Karpas-422 (cell line): ENCODE measurements around the gene PQBP1. TPM values are rescaled to one million over a fixed set of nuclear protein-coding genes. Genes with fewer than 3 reads are reported as not detected.

ENCODE experiments used
- DNase-seq: peaks from one replicate; pipeline ENCODE4 v3.0.0-alpha.2; 2015
- H2AFZ ChIP-seq: fragments of 200-600 bp; sonication (generic); 2 replicates; pipeline ENCODE4 v1.6.1; 2014; ENCODE audit warnings: antibody characterized with exemption, low read length, mixed read lengths
- H3K27ac ChIP-seq: fragments of 200-600 bp; sonication (generic); 2 replicates; pipeline ENCODE4 v1.5.1; 2014; ENCODE audit warnings: mild to moderate bottlenecking, low read length, moderate library complexity
- H3K27me3 ChIP-seq: fragments of 200-600 bp; sonication (generic); 2 replicates; pipeline ENCODE4 v1.6.1; 2014; ENCODE audit warnings: low read length, mixed read lengths
- H3K36me3 ChIP-seq: fragments of 200-600 bp; sonication (generic); 2 replicates; pipeline ENCODE4 v1.6.1; 2014; ENCODE audit warnings: low read length, mixed read lengths; ENCODE audit not compliant: insufficient read depth
- H3K4me1 ChIP-seq: fragments of 200-600 bp; sonication (generic); 2 replicates; pipeline ENCODE4 v1.6.1; 2014; ENCODE audit warnings: mild to moderate bottlenecking, low read length, mixed read lengths
- H3K4me2 ChIP-seq: fragments of 200-600 bp; sonication (generic); 2 replicates; pipeline ENCODE4 v1.6.1; 2014; ENCODE audit warnings: low read length, low read depth, mild to moderate bottlenecking; ENCODE audit not compliant: poor library complexity, severe bottlenecking
- H3K4me3 ChIP-seq: fragments of 200-600 bp; sonication (generic); 2 replicates; pipeline ENCODE4 v1.5.1; 2014; ENCODE audit warnings: mild to moderate bottlenecking, antibody characterized with exemption, low read length, mixed read lengths
- H3K79me2 ChIP-seq: fragments of 200-600 bp; sonication (generic); 2 replicates; pipeline ENCODE4 v1.6.1; 2014; ENCODE audit warnings: mild to moderate bottlenecking, low read length, mixed read lengths
- H3K9ac ChIP-seq: fragments of 200-600 bp; sonication (generic); 2 replicates; pipeline ENCODE4 v1.6.0; 2014; ENCODE audit warnings: low read length
- H3K9me2 ChIP-seq: fragments of 200-600 bp; sonication (generic), shearing (Covaris generic); replicated peaks from 2 replicates; pipeline ENCODE4 v1.6.0; 2014; ENCODE audit warnings: mild to moderate bottlenecking, low read length, moderate library complexity; ENCODE audit not compliant: insufficient read depth
- H3K9me3 ChIP-seq: fragments of 300-700, 200-600 bp; sonication (generic); 2 replicates; pipeline ENCODE4 v1.6.1; 2014; ENCODE audit warnings: low read length, mixed read lengths
- H4K20me1 ChIP-seq: fragments of 200-600 bp; sonication (generic); 2 replicates; pipeline ENCODE4 v1.6.1; 2014; ENCODE audit warnings: mild to moderate bottlenecking, antibody characterized with exemption, low read length, low read depth; ENCODE audit not compliant: insufficient read depth
- total RNA-seq: library from RNA; depleted of rRNA; stranded (reverse); fragments of >200 nt; shearing (Covaris generic); gene quantifications from 2 replicates; pipeline ENCODE4 v1.2.3, GENCODE V29; 2014; ENCODE audit warnings: low replicate concordance

PQBP1 gene
- total RNA-seq, 1 experiment from 2014 or later, result 40.3 TPM

- H3K4me1 ChIP-seq, result peaks cover 27% of the 10 kb centered on the region
- H3K4me3 ChIP-seq, result no peak overlapping the region
Observed at GRCh38 chrX:48914593-48915493, 17.1 kb downstream of the PQBP1 start.

GRCh38 chrX:48917139-48918001 lies 19.6 kb downstream of the PQBP1 start:
- Histone ChIP-seq H3K79me2 (peaks cover 16% of the 10 kb centered on the region), H3K9ac (peak overlapping the region; percentile 83), H3K36me3 (peaks cover 7% of the 10 kb centered on the region; the same call in 1 of the 2 replicates), H3K27ac (peak overlapping the region; percentile 70), H2AFZ (no peak overlapping the region), H3K4me2 (peak overlapping the region; percentile 68), H3K4me3 (peak overlapping the region; percentile 72), H3K4me1 (peaks cover 19% of the 10 kb centered on the region), H3K27me3 (no peaks in the 10 kb centered on the region), H4K20me1 (peaks cover 9% of the 10 kb centered on the region; the same call in 1 of the 2 replicates), H3K9me3 (no peaks in the 10 kb centered on the region), H3K9me2 (no peaks in the 10 kb centered on the region)
- peak; percentile 95 for DNase-seq

More at GRCh38 chrX:48914593-48915493, 17.1 kb downstream of the PQBP1 start:
- no peaks in the 10 kb centered on the region for H3K9me2 ChIP-seq
- no peak overlapping the region for H3K4me2 ChIP-seq
- H3K9me3 ChIP-seq, result no peaks in the 10 kb centered on the region
- peaks cover 32% of the 10 kb centered on the region for H3K79me2 ChIP-seq
- H3K9ac ChIP-seq, result no peak overlapping the region
- H3K36me3 ChIP-seq, result peaks cover 7% of the 10 kb centered on the region; the same call in 1 of the 2 replicates
- no peak overlapping the region for H2AFZ ChIP-seq
- no peaks in the 10 kb centered on the region for H3K27me3 ChIP-seq
- H4K20me1 ChIP-seq, result peaks cover 9% of the 10 kb centered on the region; the same call in 1 of the 2 replicates
- DNase-seq, result no peak
- no peak overlapping the region for H3K27ac ChIP-seq

- Histone ChIP-seq H3K9me3 (no peaks in the 10 kb centered on the region), H2AFZ (no peak overlapping the region), H3K4me3 (peak overlapping the region; percentile 72), H3K36me3 (peaks cover 7% of the 10 kb centered on the region; the same call in 1 of the 2 replicates), H3K27ac (peak overlapping the region; percentile 84), H3K79me2 (peaks cover 16% of the 10 kb centered on the region), H3K4me2 (peak overlapping the region; percentile 65), H3K9me2 (no peaks in the 10 kb centered on the region), H3K27me3 (no peaks in the 10 kb centered on the region), H3K9ac (peak overlapping the region; percentile 83), H3K4me1 (peaks cover 17% of the 10 kb centered on the region), H4K20me1 (peaks cover 9% of the 10 kb centered on the region; the same call in 1 of the 2 replicates)
- DNase-seq, result no peak
Observed at GRCh38 chrX:48918301-48918642, 20.5 kb downstream of the PQBP1 start.

- peak; percentile 95 for DNase-seq
- peak within 1 kb of the TSS; percentile 84 for H3K27ac ChIP-seq
- peak within 1 kb of the TSS; percentile 72 for H3K4me3 ChIP-seq
- H3K9me2 ChIP-seq, result no peaks in the 10 kb centered on the region
- peaks cover 17% of the 10 kb centered on the region for H3K4me1 ChIP-seq
- H4K20me1 ChIP-seq, result peaks cover 9% of the 10 kb centered on the region; the same call in 1 of the 2 replicates
- H2AFZ ChIP-seq, result no peak within 1 kb of the TSS
- H3K79me2 ChIP-seq, result peaks cover 16% of the 10 kb centered on the region
- H3K27me3 ChIP-seq, result no peaks in the 10 kb centered on the region
- peak within 1 kb of the TSS; percentile 68 for H3K4me2 ChIP-seq
- H3K9me3 ChIP-seq, result no peaks in the 10 kb centered on the region
- peak within 1 kb of the TSS; percentile 83 for H3K9ac ChIP-seq
- H3K36me3 ChIP-seq, result peaks cover 7% of the 10 kb centered on the region; the same call in 1 of the 2 replicates
Observed at GRCh38 chrX:48918643-48919340, 21.1 kb downstream of the PQBP1 start, which contains the start of gene PIM2. PIM2 (minus strand) TSS chrX:48919024; CDS start chrX:48918834, 190 bp downstream.

- no peaks in the 10 kb centered on the region for H3K9me3 ChIP-seq
- peaks cover 16% of the 10 kb centered on the region for H3K79me2 ChIP-seq
- H4K20me1 ChIP-seq, result peaks cover 9% of the 10 kb centered on the region; the same call in 1 of the 2 replicates
- no peaks in the 10 kb centered on the region for H3K27me3 ChIP-seq
- peaks cover 17% of the 10 kb centered on the region for H3K4me1 ChIP-seq
- no peak overlapping the region for H2AFZ ChIP-seq
- peaks cover 7% of the 10 kb centered on the region for H3K36me3 ChIP-seq
- H3K9me2 ChIP-seq, result no peaks in the 10 kb centered on the region
- H3K27ac ChIP-seq, result peak overlapping the region; percentile 65
- no peak overlapping the region for H3K9ac ChIP-seq
- no peak overlapping the region for H3K4me2 ChIP-seq
- 0 out of 2 replicates have a peak overlapping the region, but pooled peaks have one; percentile 24 for H3K4me3 ChIP-seq
- no peak for DNase-seq
Observed at GRCh38 chrX:48919360-48919841, 21.7 kb downstream of the PQBP1 start.

GRCh38 chrX:48919947-48920717 lies 22.4 kb downstream of the PQBP1 start:
- H4K20me1 ChIP-seq, result peaks cover 9% of the 10 kb centered on the region; the same call in 1 of the 2 replicates
- no peak overlapping the region for H3K4me3 ChIP-seq
- H2AFZ ChIP-seq, result no peak overlapping the region
- H3K9me3 ChIP-seq, result no peaks in the 10 kb centered on the region
- H3K27ac ChIP-seq, result peak overlapping the region; percentile 65
- no peak overlapping the region for H3K9ac ChIP-seq
- H3K27me3 ChIP-seq, result no peaks in the 10 kb centered on the region
- no peak overlapping the region for H3K4me2 ChIP-seq
- H3K4me1 ChIP-seq, result peaks cover 17% of the 10 kb centered on the region
- H3K79me2 ChIP-seq, result peaks cover 16% of the 10 kb centered on the region
- H3K9me2 ChIP-seq, result no peaks in the 10 kb centered on the region
- peaks cover 7% of the 10 kb centered on the region for H3K36me3 ChIP-seq
- no peak for DNase-seq

- peaks cover 16% of the 10 kb centered on the region for H3K79me2 ChIP-seq
- no peak overlapping the region for H2AFZ ChIP-seq
- no peak for DNase-seq
- no peak overlapping the region for H3K9ac ChIP-seq
- no peak overlapping the region for H3K4me3 ChIP-seq
- H3K27ac ChIP-seq, result peak overlapping the region; percentile 65
- H3K9me2 ChIP-seq, result no peaks in the 10 kb centered on the region
- peaks cover 17% of the 10 kb centered on the region for H3K4me1 ChIP-seq
- no peaks in the 10 kb centered on the region for H3K9me3 ChIP-seq
- H3K27me3 ChIP-seq, result no peaks in the 10 kb centered on the region
- H3K4me2 ChIP-seq, result no peak overlapping the region
- peaks cover 9% of the 10 kb centered on the region; the same call in 1 of the 2 replicates for H4K20me1 ChIP-seq
- peaks cover 3% of the 10 kb centered on the region for H3K36me3 ChIP-seq
Observed at GRCh38 chrX:48920718-48921104, 23.0 kb downstream of the PQBP1 start.
